ENCODE data around the gene HDAC9. TPM values are rescaled to one million over a fixed set of nuclear protein-coding genes. Genes with fewer than 3 reads are reported as not detected.

Gene HDAC9
- total RNA-seq, 2 experiments from 2014 or later, result 0.22 to 0.33 TPM

DNA sequence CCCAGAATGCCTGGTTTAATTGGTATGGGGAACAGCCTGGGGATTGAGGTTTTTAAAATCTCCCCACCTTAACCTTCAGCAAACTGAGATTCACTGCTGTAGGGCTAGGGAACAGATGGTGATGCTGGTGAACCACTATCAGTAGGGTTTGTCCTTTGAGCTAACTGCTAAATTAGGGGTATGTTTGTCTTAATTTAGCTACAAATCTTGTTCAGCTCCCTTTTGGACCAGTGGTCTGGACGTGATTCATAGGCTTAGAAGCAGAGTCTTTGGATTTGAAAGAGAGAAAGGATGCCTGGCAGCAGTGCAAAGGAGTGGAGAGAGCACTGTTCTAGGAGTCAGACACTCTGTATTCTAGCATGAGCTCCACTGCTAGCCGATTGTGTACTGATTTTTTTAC lies 2.8 kb downstream of the HDAC9 start:
- H3K36me3 Mint-ChIP-seq (ENCODE audit: low read depth), result no peaks in the 10 kb centered on the region
- H3K27ac Mint-ChIP-seq, result no peak overlapping the region
- H3K4me3 Mint-ChIP-seq, result no peak overlapping the region
- peaks cover 2% of the 10 kb centered on the region for H3K4me1 Mint-ChIP-seq
- no peak for DNase-seq
- ChIA-PET CTCF (interaction anchor here (1.7 kb wide), 1 partner anchor 13 kb away, joined by 4 read pairs; no protein-coding TSS in a partner anchor), POLR2A (no interaction called here)
- H3K9me3 Mint-ChIP-seq, result no peaks in the 10 kb centered on the region
- peaks cover 6% of the 10 kb centered on the region for H3K27me3 Mint-ChIP-seq

- H3K27ac Mint-ChIP-seq, result no peak overlapping the region
- H3K27me3 Mint-ChIP-seq, result peaks cover 4% of the 10 kb centered on the region
- CTCF ChIA-PET, result interaction anchor here (1.7 kb wide), 1 partner anchor 15 kb away, joined by 4 read pairs; no protein-coding TSS in a partner anchor
- H3K4me3 Mint-ChIP-seq, result no peak overlapping the region
- no peaks in the 10 kb centered on the region for H3K9me3 Mint-ChIP-seq
- POLR2A ChIA-PET, result no interaction called here
- no peak for DNase-seq
- H3K36me3 Mint-ChIP-seq (ENCODE audit: low read depth), result no peaks in the 10 kb centered on the region
- H3K4me1 Mint-ChIP-seq, result peaks cover 2% of the 10 kb centered on the region
These were observed 4.0 kb downstream of the HDAC9 start for GRCh38 chr7:18499407-18500177.

GRCh38 chr7:18503126-18503866 lies 7.7 kb downstream of the HDAC9 start:
- ChIA-PET POLR2A (no interaction called here), CTCF (no interaction called here)
- H3K4me3 Mint-ChIP-seq, result no peak overlapping the region
- H3K27ac Mint-ChIP-seq, result no peak overlapping the region
- H3K36me3 Mint-ChIP-seq (ENCODE audit: low read depth), result no peaks in the 10 kb centered on the region
- H3K9me3 Mint-ChIP-seq, result no peaks in the 10 kb centered on the region
- no peak for DNase-seq
- peaks cover 4% of the 10 kb centered on the region for H3K4me1 Mint-ChIP-seq
- no peaks in the 10 kb centered on the region for H3K27me3 Mint-ChIP-seq

DNA sequence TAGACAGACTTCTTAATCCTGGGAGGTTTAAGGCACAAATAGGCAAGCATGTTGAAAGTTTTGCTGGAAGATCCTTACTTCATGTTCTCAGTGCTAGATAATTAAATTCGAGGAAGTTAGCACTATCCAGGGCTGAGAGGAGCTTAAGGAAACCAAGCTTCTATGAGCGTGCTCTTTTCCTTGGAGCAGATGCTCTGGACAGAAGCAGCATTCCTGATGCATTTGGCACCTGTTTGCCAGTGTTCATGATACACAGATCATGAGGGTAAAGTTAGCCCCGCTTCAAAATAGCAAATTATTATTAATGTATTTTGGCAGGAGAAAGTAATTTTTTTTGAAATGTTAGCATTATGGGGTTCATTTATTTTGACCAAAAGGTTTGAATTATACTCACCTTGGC lies 9.4 kb downstream of the HDAC9 start:
- ChIA-PET CTCF (no interaction called here), POLR2A (no interaction called here)
- Mint-ChIP-seq H3K27me3 (no peaks in the 10 kb centered on the region), H3K36me3 (ENCODE audit: low read depth) (no peaks in the 10 kb centered on the region), H3K9me3 (no peaks in the 10 kb centered on the region), H3K27ac (no peak overlapping the region), H3K4me1 (peaks cover 9% of the 10 kb centered on the region), H3K4me3 (no peak overlapping the region)
- DNase-seq, result no peak

DNA sequence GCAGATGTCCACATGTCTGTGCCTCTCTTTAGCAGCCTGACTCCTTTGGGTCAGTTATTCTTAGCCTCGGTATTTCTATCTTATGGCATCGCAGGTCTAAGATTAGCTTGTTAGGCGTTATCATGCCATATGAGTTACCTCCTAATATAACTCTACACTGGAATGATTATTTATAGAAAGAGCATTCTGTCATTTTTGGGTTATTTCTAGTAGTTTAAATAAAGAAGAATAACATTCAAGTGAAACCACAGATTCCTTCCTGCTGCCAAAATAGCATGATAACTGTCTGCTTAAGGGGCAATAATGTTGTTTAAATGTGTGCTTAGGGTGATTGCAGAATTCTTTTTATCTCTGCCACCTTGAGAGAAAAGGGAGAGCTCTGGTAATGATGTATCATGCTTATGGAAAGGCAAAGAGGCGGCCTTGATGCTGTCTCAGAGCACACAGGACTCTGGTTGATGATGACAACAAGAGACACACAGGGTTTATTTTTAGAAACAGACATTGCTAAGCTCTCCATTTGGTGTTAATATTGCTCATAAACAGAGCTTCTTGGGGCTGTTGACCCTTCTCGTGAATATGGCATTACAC lies 10.4 kb downstream of the HDAC9 start:
- ChIA-PET POLR2A (no interaction called here), CTCF (no interaction called here)
- no peak overlapping the region for H3K27ac Mint-ChIP-seq
- H3K27me3 Mint-ChIP-seq, result no peaks in the 10 kb centered on the region
- DNase-seq, result no peak
- no peaks in the 10 kb centered on the region for H3K9me3 Mint-ChIP-seq
- H3K4me1 Mint-ChIP-seq, result peaks cover 9% of the 10 kb centered on the region
- no peaks in the 10 kb centered on the region for H3K36me3 Mint-ChIP-seq (ENCODE audit: low read depth)
- no peak overlapping the region for H3K4me3 Mint-ChIP-seq

DNA sequence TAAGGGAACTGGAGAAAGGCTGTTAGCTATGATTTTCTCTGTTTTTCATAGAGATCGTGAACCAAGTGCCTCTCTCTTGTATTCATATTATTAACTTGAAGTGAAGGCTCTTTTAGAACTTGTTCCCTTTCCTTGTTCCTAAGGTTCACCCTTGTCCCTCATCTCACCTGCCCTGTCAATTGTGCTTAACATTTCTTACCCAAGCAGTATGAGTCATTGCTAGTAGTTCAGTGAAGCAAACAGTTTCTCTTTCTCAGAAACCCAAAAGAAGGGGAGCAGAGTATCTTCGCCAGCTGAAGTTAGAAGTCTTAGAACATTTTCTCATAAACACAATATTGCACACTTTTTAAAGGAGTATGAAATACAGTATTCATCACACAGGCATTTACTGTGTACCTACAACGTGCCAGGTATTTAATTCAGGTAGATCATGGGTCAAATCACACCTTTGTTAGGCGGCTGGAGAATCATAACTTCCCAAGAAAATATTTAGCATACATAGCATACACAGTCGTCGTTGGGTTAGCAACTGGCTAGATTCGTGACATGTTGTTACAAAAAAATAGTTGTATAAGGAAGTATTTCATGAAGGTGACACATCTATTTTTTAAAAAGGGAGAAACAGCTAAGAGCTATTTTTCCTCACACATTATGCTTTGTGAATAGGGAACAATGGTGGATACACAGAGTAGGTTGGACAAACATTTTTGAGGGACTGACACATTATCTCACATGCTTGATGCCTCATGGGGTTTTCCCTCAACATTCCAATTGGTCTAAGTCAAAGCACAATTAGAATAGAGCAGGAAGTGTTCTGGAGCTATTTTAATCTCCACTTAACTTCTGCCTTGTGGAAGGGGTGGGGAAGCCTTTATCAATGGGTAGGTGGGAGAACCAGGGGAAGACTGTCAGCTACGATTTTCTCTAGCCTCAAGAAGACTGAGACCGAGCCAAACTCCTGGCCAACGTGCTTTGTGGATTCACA lies 13.2 kb downstream of the HDAC9 start:
- no peaks in the 10 kb centered on the region for H3K36me3 Mint-ChIP-seq (ENCODE audit: low read depth)
- POLR2A ChIA-PET, result no interaction called here
- no peaks in the 10 kb centered on the region for H3K9me3 Mint-ChIP-seq
- H3K27ac Mint-ChIP-seq, result no peak overlapping the region
- no peak for DNase-seq
- CTCF ChIA-PET, result no interaction called here
- H3K4me3 Mint-ChIP-seq, result no peak overlapping the region
- H3K27me3 Mint-ChIP-seq, result no peaks in the 10 kb centered on the region
- peaks cover 9% of the 10 kb centered on the region for H3K4me1 Mint-ChIP-seq

- ChIA-PET POLR2A (no interaction called here), CTCF (no interaction called here)
- Mint-ChIP-seq H3K36me3 (ENCODE audit: low read depth) (no peaks in the 10 kb centered on the region), H3K27me3 (no peaks in the 10 kb centered on the region), H3K4me3 (no peak overlapping the region), H3K27ac (no peak overlapping the region), H3K4me1 (peaks cover 9% of the 10 kb centered on the region), H3K9me3 (no peaks in the 10 kb centered on the region)
- DNase-seq, result no peak
These were observed 13.9 kb downstream of the HDAC9 start for GRCh38 chr7:18509481-18509880.

DNA sequence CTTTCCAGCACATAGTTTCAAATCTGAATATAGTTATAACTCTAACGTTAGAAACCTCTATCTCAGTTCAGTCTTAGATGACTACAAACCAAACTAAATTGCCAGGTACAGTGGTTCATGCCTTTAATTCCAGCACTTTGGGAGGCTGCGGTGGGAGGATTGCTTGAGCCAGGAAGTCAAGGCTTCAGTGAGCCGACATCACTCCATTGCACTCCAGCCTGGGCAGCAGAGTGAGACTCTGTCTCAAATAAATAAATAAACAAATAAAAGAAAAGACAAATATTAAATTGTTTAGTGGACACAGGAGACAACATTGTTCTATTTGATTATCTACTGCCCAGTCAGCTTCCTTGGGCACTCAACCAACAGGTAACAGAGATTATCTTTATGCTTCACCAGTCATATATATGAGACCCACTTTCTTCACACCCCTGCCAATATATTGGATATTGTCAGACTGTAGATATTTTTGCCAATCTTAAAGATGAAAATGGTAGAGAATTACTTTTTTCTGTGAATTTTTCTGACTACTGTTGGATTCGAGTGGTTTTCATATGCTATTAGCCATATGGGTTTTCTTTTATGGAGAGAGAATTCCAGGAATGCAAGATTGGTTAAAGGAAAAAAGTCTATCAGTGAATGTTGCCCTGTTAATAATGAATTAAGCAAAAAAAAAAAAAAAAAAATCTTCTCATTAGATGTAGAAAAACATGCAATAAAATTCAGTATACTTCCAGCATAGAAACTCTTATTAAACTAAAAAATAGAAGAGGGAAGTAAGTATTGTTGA lies 16.0 kb downstream of the HDAC9 start:
- no peak overlapping the region for H3K27ac Mint-ChIP-seq
- H3K36me3 Mint-ChIP-seq (ENCODE audit: low read depth), result no peaks in the 10 kb centered on the region
- peaks cover 9% of the 10 kb centered on the region for H3K4me1 Mint-ChIP-seq
- ChIA-PET POLR2A (no interaction called here), CTCF (no interaction called here)
- no peaks in the 10 kb centered on the region for H3K27me3 Mint-ChIP-seq
- DNase-seq, result no peak
- H3K4me3 Mint-ChIP-seq, result no peak overlapping the region
- no peaks in the 10 kb centered on the region for H3K9me3 Mint-ChIP-seq

GRCh38 chr7:18513343-18513742 lies 17.8 kb downstream of the HDAC9 start:
- H3K4me3 Mint-ChIP-seq, result no peak overlapping the region
- H3K27ac Mint-ChIP-seq, result no peak overlapping the region
- POLR2A ChIA-PET, result no interaction called here
- CTCF ChIA-PET, result no interaction called here
- H3K9me3 Mint-ChIP-seq, result no peaks in the 10 kb centered on the region
- no peaks in the 10 kb centered on the region for H3K36me3 Mint-ChIP-seq (ENCODE audit: low read depth)
- H3K4me1 Mint-ChIP-seq, result peaks cover 5% of the 10 kb centered on the region
- DNase-seq, result no peak
- no peaks in the 10 kb centered on the region for H3K27me3 Mint-ChIP-seq

DNA sequence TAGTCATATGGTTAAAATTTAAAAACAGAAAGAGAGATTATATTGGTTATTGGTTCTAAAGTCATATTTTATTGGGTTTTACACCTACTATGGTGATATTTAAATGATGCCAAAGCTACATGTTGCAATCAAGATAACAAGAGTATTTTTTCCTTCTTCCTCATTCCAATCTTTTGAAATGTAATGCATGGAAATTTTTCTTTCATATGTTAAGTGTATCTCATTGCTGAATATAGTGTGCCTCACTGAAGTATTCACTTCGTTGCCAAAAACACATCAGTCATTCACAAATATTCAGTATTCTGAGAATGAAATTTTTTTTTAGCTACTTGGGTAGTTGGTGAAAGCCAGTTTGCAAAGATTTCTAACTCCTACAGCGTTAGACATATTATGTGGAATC lies 19.5 kb downstream of the HDAC9 start:
- Mint-ChIP-seq H3K36me3 (ENCODE audit: low read depth) (no peaks in the 10 kb centered on the region), H3K4me3 (no peak overlapping the region), H3K9me3 (no peaks in the 10 kb centered on the region), H3K27me3 (no peaks in the 10 kb centered on the region), H3K27ac (no peak overlapping the region), H3K4me1 (no peaks in the 10 kb centered on the region)
- POLR2A ChIA-PET, result no interaction called here
- CTCF ChIA-PET, result no interaction called here
- DNase-seq, result no peak

DNA sequence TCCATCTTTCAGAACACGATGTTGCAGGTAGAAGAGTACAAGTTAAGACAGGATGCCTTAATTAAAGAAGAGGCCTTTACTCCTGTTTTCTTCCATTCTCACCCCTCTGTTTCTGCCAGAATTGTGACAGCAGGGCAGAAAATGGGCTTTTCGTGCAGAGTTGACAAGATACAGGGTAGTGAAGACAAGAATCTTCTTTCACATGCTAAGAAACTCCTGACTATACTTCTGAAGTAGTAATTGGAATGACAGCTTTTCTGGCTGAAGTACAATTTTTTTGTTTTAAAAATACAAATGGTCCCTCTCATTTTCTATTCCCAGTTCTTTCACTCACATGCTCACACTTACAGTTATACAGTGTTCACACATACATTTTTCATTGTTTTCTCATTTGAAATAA lies 22.1 kb downstream of the HDAC9 start:
- H3K27me3 Mint-ChIP-seq, result no peaks in the 10 kb centered on the region
- H3K4me1 Mint-ChIP-seq, result no peaks in the 10 kb centered on the region
- CTCF ChIA-PET, result no interaction called here
- POLR2A ChIA-PET, result no interaction called here
- no peaks in the 10 kb centered on the region for H3K9me3 Mint-ChIP-seq
- no peak overlapping the region for H3K27ac Mint-ChIP-seq
- no peak for DNase-seq
- no peak overlapping the region for H3K4me3 Mint-ChIP-seq
- H3K36me3 Mint-ChIP-seq (ENCODE audit: low read depth), result no peaks in the 10 kb centered on the region

GRCh38 chr7:18518555-18518954 lies 23.0 kb downstream of the HDAC9 start:
- Mint-ChIP-seq H3K9me3 (no peaks in the 10 kb centered on the region), H3K27ac (no peak overlapping the region), H3K4me3 (no peak overlapping the region), H3K36me3 (ENCODE audit: low read depth) (no peaks in the 10 kb centered on the region), H3K4me1 (no peaks in the 10 kb centered on the region), H3K27me3 (no peaks in the 10 kb centered on the region)
- DNase-seq, result no peak
- POLR2A ChIA-PET, result no interaction called here
- CTCF ChIA-PET, result interaction anchor here (0.5 kb wide), 1 partner anchor 569 kb away, joined by 4 read pairs; no protein-coding TSS in a partner anchor
